HG03469 (cell line): ENCODE measurements around the gene NRP1.

Source experiments
- ATAC-seq: cut with Tn5 transposase; IDR thresholded peaks from one replicate; pipeline ENCODE4 v1.9.1; 2021; ENCODE audit warnings: mild to moderate bottlenecking, moderate library complexity, moderate number of reproducible peaks; ENCODE audit not compliant: unreplicated experiment

The NRP1 gene

DNA sequence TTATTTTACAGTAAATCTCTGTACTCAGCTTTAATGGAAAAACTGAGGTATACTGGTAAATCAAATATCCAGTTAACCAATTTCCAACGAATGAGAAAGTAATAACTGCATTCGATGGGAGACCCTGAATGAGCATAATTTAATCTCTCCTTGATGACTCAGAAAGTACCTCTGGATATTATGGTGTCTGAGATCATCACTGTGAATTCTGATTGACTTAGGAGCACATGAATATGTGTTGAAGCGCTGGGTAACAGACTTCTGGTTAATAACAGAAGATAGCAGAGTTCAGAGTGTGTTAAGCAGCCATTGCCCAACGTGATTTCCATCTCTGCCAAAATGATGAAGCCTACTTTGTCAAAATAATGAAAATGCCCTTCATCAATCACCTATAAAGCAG is 116.6 kb downstream of the NRP1 start:
- ATAC-seq: no peak

DNA sequence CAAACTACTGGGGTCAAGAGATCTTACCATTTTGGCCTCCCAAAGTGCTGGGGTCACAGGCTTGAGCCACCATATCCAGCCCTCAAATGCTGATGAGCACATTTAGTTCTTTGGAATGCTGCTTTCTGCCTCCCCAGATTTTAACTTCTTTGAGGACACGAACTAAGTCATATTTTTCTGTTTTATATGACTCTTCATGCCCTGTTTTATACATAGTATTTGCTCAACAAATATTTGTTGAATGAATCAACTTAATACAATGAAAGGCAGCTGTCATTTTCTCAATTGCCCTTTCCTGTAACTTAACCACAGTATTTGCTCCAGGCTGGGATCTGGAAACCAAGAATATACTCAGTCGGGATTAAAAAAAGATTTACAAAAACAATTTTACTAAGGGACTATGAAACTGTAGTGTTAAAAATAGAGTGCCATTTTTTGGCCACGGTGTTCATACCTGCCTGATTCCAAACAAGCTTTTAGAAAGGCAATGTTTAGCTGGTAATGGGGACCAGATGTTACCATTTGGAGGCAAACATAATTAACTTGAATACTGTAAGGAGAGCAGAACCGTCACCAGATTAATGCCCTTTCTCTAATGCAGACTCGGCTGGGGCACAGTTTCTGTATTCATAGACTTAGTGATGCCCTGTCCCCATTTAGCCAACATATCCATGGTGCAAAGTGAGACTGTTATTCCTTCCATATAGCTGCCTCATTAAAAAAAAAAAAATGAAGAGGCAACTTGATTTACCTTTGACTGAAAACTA is 117.6 kb downstream of the NRP1 start:
- ATAC-seq: no peak

DNA sequence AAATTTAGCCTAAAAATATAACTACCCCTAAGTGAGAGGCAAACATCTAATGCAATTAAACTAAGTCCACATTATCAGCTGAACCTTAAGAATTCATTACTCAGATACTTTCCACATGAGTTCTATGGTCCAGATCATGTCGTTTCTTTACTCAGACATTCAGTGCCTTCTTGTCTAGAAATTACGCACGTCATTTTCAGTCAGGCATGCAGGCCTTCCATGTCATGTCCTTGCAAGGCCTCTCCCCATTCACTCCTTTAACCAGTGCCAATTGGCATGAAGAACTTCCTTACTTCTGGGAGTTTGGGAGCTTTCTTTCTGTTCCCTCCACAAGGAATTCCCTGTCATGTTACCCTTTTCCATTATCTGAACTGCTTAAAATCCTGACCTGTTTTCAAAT is 118.8 kb downstream of the NRP1 start:
- ATAC-seq: no peak

DNA sequence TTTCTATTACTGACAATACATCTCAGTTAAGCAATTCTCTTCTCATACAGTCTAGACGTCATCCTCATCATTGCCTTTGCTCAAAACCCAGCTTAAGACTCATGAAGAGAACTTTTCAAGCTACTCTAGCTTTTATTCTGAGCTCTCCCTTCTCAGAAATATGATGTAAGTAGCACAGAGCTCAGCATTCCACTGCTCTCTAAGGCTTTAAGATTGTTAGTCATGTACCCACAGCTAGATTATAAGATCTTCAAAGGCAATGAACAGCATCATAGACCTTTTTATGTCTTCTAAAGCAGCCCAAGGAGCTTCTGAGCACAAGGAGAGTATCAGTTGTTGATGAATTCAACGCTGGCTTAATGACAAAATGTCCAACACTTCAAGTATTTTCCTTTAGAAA is 119.3 kb downstream of the NRP1 start:
- no peak for ATAC-seq

DNA sequence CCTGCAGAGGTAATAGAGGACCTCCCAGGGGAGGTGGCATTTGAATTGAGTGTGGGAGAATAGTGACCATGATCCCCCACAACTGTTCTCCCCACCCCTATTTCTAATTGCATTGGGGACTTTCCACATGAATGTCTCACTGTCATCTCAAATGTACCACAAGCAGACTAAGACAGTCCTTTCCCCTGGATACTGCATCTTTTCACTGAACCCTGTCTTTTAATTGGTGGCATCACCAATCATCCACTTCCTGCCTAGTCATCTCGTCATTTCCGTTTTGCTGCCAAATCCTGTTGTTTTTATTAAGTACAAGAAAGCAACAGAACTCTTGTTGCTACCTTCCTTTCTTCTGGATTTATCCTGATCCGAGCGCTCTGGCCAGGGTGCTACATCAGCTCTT is 120.3 kb downstream of the NRP1 start:
- no peak for ATAC-seq

DNA sequence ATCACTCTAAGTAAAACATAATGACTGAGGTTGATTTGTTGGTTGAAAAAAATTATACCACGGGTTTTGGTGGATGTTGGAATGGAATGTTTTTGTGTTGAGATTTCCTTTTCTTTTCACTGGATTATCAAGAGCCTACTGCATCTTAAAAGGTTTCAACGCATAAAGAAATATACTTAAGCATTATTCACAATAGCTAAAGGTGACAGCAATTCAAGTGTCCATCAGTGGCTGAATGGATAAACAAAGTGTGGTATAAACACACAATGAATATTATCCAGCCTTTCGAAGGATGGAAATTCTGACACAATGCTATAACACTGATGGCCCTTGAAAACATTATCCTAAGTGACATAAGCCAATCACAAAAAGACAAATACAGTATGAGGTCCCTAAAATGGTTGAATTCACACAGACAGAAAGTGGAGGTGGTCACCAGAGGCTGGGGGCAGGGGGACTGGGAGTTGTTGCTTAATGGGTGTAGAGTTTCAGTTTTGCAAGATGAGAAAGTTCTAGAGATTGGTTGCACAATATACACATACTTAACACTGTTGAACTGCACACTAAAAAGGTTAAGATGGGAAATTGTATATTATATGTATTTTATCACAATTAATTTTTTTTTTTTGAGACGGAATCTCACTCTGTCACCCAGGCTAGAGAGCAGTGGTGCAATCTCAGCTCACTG is 122.3 kb downstream of the NRP1 start:
- no peak for ATAC-seq

DNA sequence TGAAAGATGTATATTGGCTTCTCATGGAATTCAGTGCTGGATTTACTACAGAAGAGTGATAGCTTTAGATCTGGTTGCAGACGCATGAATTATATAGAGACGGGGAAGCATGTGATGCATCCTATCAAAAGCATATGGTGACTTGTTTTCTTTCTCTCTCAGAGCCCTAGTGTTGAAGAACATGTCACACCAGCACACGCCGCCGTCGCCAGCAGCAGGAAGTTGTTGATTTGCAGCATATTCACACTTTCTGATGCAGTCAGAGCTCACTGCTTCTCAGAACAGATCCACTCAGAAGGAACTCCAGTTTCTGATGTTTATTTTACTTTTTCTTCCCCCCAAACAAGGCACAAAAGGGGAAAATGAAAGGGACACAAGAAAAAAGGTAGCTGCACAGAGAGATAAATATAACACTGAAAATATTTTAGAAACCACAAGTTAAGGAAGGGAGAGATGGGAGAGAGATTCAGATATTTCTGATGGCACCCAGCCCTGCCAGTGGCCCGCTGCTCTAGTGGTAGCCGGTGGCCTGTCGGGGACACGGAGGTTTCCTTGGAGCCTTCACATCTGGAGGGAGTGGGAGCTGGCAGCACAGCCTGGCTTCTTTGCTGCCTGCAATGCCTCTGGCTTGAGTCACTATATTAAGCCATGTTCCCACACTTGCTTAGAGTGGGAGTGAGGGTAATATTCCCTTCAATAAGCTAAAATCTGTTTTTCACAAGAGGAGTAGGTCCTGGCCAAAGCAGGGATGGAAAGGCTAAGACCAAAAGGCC is 123.2 kb downstream of the NRP1 start:
- no peak for ATAC-seq

DNA sequence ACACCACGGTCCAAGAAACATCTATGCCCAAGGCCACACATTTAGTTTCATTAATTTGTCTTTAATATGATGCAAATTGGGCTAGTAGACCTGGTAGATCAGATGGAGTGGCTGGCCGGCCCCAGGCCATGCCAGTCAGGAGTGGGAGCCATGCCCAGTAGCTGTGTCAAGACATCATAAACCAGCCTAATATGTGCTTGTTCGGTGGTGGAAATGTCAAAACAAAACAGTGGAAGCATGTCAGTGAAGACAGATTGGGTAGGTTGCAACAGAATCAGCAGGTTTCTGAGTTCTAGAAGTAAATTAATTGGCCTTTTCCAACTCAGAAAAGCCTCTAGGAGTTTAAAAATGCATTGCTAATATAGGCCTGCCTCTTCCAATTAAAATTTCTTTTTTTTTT is 124.7 kb downstream of the NRP1 start:
- ATAC-seq: no peak

DNA sequence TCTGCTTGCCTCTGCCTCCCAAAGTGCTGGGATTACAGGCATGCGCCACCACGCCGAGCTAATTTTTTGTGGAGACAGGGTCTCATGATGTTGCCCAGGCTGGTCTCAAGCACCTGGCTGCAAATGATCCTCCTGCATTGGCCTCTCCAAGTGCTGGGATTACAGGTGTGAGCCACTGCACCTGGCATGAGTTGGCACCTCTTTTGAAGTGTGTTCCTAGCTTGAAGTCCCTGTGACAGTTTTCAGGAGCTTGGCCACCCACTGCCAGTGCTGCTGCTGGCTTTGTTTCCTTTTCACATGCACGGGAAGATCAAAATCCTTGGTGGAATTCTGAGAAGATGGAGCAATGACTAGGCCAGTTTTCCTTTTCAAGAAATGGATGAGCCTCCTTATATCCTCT is 126.3 kb downstream of the NRP1 start:
- no peak for ATAC-seq

DNA sequence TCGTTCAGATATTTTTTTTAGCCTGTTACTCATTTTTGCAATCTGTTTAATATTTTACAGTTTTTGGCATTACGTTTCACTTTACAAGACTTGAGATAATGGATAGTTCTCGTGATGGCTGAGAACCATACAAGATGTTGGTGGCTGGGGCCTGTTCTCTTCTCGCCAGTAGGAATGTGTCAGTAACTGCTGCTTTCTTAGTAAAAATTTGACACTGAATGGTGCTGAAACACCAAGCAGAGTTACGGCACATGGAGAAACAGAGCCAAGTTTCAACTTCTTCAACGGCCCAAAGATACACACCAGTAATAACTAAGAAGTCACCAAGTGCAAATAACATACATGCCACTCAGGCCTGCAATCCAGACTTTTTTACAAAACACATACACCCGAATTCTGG is 130.4 kb downstream of the NRP1 start:
- no peak for ATAC-seq

DNA sequence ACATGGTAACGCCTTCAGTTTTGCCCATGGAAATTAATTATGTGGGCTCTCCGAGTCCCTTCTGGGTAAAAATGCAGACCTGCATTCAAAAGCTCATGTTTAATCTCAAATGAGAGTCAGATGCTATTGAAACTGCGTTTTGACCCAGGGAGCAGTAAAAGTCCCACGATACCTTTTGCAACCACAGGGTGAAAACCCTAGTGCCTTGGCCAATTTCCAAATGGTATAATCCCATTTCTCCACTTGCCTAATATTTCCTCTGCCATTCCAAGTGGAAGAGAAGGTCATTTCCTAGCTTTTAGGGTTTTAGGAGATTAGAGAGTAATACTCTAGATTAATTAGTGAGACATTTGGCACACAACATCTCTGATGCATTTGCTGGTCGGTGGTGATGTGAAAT is 132.5 kb downstream of the NRP1 start:
- ATAC-seq: no peak

DNA sequence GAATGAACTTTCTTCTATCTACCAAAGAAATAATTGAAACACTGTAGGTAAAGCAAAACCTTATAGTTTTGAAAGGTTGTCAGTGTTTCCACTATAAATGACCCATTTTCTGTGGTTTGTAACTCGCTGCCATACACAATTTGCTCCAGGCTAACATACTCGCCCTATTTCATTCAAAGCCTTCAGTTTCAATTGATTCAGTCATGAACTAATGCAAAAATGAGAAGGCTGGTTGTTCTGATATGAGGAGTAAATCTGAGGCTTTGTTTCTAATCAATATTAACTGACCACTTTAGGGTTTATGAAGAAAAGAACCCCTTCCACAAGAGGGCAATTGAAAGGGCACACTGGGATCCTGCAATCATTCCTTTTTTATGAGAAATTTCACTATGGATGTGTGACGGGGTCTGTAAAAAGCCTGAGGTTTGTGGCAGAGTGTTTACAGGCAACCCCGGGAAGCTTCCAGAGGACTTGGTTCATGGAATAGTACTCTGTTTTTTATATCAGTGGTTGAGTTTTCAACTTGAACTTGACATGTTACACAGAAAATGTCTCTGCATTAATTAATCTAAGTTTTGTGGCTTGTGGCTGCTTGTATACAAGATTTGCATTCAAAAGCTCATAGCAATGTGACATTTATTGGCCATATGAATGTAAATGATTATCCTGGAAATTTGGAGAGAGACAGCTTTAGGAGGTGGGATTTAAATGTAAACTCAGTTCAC is 133.2 kb downstream of the NRP1 start:
- no peak for ATAC-seq

DNA sequence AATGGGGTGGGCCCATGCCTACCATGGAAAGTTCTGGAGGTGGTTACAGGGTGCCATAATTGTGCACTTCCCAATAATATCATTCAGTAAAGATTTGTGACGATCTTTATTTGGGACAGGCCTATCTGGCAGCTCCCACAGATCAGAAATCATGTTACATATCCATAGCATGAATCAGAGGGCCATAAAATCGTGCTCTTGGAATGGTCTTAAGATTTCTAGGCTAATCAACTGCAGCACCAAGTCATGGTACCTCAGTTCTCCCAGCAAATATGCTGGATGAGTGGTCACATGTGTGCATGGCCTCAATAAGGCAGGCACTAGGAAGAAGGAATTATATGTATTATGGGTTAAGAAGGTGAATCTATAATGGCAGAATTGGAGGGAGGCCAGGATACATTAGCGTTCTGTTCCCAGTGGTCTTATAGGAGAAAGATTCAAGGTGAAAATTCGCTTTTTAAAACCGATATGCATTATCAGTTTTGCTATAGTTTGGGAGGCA is 134.7 kb downstream of the NRP1 start:
- ATAC-seq: no peak

DNA sequence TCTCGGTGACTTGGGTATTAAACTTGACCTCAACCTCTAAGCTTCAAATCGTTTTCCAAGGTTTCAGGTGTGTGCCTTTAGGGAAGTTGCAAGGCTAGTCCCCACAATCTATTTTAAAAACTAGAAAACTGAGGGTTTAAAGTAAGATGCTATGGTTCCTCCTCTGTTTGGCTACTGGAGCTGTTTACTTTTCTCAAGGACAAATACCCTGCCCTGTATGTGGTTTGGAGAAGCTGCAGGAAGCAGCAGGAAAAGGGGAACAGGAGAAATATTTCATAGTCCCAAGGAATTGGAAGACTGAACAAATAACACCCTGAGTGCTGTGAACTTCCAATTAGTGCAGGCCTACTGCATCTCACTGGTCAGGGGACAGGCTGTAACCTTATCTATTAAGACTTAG is 135.9 kb downstream of the NRP1 start:
- ATAC-seq: no peak

DNA sequence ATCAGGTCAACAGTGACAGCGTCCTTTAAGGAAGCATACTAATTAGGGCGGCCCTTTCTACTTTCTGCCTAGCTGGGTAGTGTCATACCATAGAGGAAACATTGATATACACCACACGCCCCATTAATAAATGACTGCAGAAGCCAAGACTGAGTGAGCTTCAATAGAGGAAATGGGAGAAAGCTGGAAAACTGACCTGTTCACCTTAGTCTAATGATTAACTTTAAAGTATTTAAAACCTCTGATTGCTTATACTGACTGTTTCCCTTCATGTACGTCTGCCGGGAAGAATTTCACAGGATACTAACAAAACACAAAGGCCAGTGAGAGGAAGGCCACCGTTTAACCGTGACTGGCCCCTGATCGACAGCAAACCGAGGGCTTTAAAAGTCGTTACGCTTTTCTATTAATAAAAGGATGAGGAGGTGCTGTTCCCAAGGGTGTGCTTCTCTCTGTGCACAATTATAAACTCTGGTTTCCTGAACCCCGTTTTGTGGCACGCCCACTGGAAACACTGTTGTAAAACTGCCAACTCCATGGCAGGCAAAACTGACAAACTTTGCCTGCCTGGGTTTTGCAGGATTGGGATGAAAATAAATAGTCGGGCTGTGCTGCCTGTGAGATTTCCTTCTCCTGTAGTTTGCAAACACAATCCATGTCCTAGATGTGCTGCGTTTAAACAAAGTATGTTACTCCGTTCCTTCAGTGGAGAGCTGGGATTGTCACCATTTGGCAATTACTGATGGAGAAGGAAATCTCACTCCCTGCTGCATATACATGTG is 137.6 kb downstream of the NRP1 start:
- no peak for ATAC-seq

DNA sequence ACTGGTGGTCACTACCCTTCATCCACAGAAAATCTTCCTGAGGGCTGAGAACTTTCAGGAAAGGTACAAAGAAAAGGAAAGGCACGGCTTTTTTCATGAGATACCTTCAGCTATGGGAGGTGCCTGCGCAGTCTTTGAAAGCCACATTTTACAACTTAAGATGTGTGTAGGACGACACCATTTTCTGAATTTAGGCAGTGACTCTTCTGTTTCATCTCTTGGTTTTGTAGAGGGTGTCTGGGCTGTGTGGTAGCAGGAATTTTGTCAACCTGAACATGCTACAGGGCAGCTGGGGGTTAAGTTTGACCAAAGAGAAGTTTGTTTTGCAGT is 138.1 kb downstream of the NRP1 start:
- ATAC-seq: no peak

DNA sequence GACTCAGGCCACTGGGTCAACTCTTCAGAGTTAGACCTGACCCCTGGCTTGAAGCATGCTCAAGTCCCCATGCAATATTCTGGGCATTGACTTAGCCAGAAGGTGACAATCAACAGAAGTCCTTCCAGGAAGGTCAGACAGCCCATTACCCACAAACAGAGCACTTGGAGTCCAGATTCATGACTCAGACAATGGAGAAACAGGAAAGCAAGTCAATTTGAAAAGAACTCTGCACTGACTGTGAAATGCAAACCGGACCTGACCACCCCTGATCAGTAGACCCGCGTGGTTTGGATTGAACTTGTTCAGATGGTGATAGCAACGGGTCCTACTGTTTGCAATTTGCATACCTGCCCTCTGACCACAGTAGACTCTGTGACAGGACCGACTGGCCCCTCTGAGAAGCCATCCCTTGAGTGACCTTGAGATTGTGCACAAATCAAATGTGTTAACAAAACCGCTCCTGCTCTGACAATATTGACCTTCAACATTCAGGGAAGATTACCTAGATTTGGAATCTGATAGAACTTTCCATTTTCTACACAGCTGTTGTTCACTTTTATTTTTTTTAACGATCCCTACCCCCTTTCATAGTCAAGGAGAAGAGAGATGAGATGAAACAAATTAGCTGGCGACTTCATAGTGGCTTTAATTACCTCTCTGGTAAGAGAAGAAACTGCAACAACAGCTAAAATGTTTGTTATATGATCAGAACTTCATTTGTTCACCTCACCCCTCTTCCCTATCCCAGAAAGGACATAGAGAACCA is 138.7 kb downstream of the NRP1 start:
- no peak for ATAC-seq

DNA sequence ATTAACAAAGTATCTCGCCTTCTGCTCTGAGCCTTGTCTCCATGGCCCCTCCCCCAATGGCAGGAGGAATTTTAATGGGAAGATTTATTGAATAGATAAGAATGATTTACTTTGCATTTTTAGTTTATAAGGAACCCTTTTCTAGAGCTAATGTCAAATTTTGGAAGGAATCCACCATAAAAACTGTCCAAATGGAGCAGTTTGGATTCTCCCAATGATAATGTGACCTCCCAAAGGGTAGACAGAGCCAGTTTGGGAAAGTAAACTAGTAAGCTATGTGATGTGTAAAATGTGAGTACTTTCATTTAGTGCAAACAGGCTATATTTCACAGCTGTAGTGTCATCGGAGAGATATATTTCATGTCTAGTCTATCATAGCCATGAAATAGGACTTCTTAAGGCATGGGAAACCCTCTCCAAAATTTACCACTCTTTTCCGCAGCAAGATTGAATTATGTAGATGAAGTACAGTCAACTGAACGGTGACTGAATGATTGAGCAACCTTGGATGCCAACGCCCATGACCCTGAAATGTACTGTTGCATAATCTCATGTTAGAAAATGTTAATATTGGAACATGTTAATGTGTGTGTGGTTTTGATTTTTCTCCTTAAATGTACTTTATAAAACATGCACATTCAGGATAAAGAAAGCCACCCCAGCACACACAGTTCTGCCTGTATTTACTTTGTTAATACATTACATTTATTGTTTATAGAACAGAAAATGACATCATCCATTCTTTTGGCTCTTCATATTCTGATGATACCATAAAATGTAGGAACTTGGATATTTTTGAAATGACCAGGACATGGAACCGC is 140.6 kb downstream of the NRP1 start:
- no peak for ATAC-seq
